ENCODE results near the gene AZIN2.

AZIN2 gene

DNA sequence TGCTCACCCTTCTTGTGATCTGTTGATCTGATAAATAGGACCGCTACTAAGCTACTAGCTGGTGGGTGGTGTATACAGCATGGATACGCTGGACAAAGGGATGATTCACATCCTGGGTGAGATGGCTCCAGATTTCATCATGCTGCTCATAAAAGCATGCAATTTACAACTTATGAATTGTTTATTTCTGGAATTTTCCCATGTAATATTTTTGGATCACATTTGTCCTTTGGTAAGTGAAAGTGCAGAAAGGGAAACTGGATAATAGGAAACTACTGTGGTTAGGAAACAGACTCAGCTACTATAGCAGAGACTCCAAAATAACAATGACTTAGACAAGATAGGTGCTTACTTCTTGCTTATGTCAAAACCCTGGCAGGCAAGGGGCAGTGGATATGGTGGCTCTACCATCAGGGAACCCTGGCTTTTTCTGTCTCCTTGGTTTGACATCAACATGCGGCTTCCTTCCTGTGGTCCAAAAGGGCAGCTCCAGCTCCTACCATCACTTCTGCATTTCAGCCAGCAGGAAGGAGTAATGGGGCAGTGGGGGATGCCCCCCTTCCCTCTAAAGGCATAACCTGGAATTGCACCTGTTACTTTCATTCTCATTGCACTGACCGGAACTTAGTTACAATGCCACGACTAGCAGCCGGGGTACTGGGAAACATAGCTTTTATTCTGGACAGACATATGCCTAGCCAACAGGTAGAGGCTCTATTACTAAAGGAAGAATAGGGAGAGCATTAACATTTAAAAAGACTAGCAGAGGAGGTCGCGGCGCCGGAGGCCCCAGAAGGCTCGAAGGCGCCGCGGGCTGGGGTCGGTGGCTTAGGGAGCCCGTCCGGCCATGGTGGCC, 30.5 kb upstream of the AZIN2 start:
- H3K4ac ChIP-seq (ENCODE audit: low read depth, low read length), result no peak overlapping the region
- no peaks in the 10 kb centered on the region for H3K79me1 ChIP-seq (ENCODE audit: low read length)
- H3K4me2 ChIP-seq (ENCODE audit: low read length), result no peak overlapping the region
- no peaks in the 10 kb centered on the region for H3K79me2 ChIP-seq (ENCODE audit: control insufficient read depth, insufficient read depth, low read length)
- no CpG with 5 or more reads among the region's 17 CpGs for WGBS (ENCODE audit: extremely low coverage, insufficient coverage, low lambda C conversion rate)
- H2BK15ac ChIP-seq (replicated peaks; ENCODE audit: low read depth), result no peak overlapping the region
- H3K4me3 ChIP-seq (ENCODE audit: low read length), result no peak overlapping the region
- no peak overlapping the region for H3K9ac ChIP-seq (ENCODE audit: low read length)
- H2AK5ac ChIP-seq (ENCODE audit: low read length), result no peak overlapping the region
- H4K5ac ChIP-seq (ENCODE audit: low read length), result no peak overlapping the region
- no peak overlapping the region for H3K18ac ChIP-seq (ENCODE audit: low read length)
- no peak overlapping the region for H4K8ac ChIP-seq (ENCODE audit: low read depth, low read length)
- no peaks in the 10 kb centered on the region for H3K27me3 ChIP-seq (ENCODE audit: insufficient read depth, low read length, poor library complexity)
- H2BK120ac ChIP-seq (ENCODE audit: low read depth, low read length), result no peak overlapping the region
- no peak overlapping the region for H3K23ac ChIP-seq (ENCODE audit: low read length)
- peaks cover 2% of the 10 kb centered on the region for H3K4me1 ChIP-seq (ENCODE audit: control insufficient read depth, low read depth, low read length)
- no peak overlapping the region for H3K56ac ChIP-seq (ENCODE audit: low read length)
- no peak overlapping the region for H3K27ac ChIP-seq (ENCODE audit: low read depth, low read length)
- DNase-seq, result no peak
- H3K36me3 ChIP-seq (ENCODE audit: control insufficient read depth, insufficient read depth, low read length), result no peaks in the 10 kb centered on the region
- H2BK5ac ChIP-seq (ENCODE audit: low read length), result no peak overlapping the region

- no peak overlapping the region for H2AK5ac ChIP-seq (ENCODE audit: low read length)
- H4K5ac ChIP-seq (ENCODE audit: low read length), result no peak overlapping the region
- no peaks in the 10 kb centered on the region for H3K27me3 ChIP-seq (ENCODE audit: insufficient read depth, low read length, poor library complexity)
- no peak overlapping the region for H3K56ac ChIP-seq (ENCODE audit: low read length)
- DNase-seq, result peak; percentile 94
- H4K8ac ChIP-seq (ENCODE audit: low read depth, low read length), result no peak overlapping the region
- H3K79me1 ChIP-seq (ENCODE audit: low read length), result no peaks in the 10 kb centered on the region
- no peaks in the 10 kb centered on the region for H3K4me1 ChIP-seq (ENCODE audit: control insufficient read depth, low read depth, low read length)
- H2BK15ac ChIP-seq (replicated peaks; ENCODE audit: low read depth), result no peak overlapping the region
- no peaks in the 10 kb centered on the region for H3K36me3 ChIP-seq (ENCODE audit: control insufficient read depth, insufficient read depth, low read length)
- H3K23ac ChIP-seq (ENCODE audit: low read length), result no peak overlapping the region
- no peak overlapping the region for H3K4me3 ChIP-seq (ENCODE audit: low read length)
- H3K4ac ChIP-seq (ENCODE audit: low read depth, low read length), result no peak overlapping the region
- no peak overlapping the region for H3K18ac ChIP-seq (ENCODE audit: low read length)
- H3K79me2 ChIP-seq (ENCODE audit: control insufficient read depth, insufficient read depth, low read length), result no peaks in the 10 kb centered on the region
- no peak overlapping the region for H3K4me2 ChIP-seq (ENCODE audit: low read length)
- H2BK5ac ChIP-seq (ENCODE audit: low read length), result no peak overlapping the region
- WGBS (ENCODE audit: extremely low coverage, insufficient coverage, low lambda C conversion rate), result no CpG with 5 or more reads among the region's 12 CpGs
- no peak overlapping the region for H3K9ac ChIP-seq (ENCODE audit: low read length)
- H3K27ac ChIP-seq (ENCODE audit: low read depth, low read length), result no peak overlapping the region
- no peak overlapping the region for H2BK120ac ChIP-seq (ENCODE audit: low read depth, low read length)
Measured at GRCh38 chr1:33055210-33056008, 25.5 kb upstream of the AZIN2 start.

- Histone ChIP-seq H3K27ac (ENCODE audit: low read depth, low read length) (no peak overlapping the region), H3K4me2 (ENCODE audit: low read length) (no peak overlapping the region), H3K56ac (ENCODE audit: low read length) (no peak overlapping the region), H3K4me1 (ENCODE audit: control insufficient read depth, low read depth, low read length) (no peaks in the 10 kb centered on the region), H3K23ac (ENCODE audit: low read length) (no peak overlapping the region), H3K36me3 (ENCODE audit: control insufficient read depth, insufficient read depth, low read length) (no peaks in the 10 kb centered on the region), H2BK5ac (ENCODE audit: low read length) (no peak overlapping the region), H3K27me3 (ENCODE audit: insufficient read depth, low read length, poor library complexity) (no peaks in the 10 kb centered on the region), H2AK5ac (ENCODE audit: low read length) (no peak overlapping the region), H3K18ac (ENCODE audit: low read length) (no peak overlapping the region), H4K8ac (ENCODE audit: low read depth, low read length) (no peak overlapping the region), H3K4ac (ENCODE audit: low read depth, low read length) (no peak overlapping the region), H2BK120ac (ENCODE audit: low read depth, low read length) (no peak overlapping the region), H3K4me3 (ENCODE audit: low read length) (no peak overlapping the region), H4K5ac (ENCODE audit: low read length) (no peak overlapping the region), H3K9ac (ENCODE audit: low read length) (no peak overlapping the region), H2BK15ac (replicated peaks; ENCODE audit: low read depth) (no peak overlapping the region), H3K79me2 (ENCODE audit: control insufficient read depth, insufficient read depth, low read length) (no peaks in the 10 kb centered on the region), H3K79me1 (ENCODE audit: low read length) (no peaks in the 10 kb centered on the region)
- WGBS (ENCODE audit: extremely low coverage, insufficient coverage, low lambda C conversion rate), result no CpG with 5 or more reads among the region's 3 CpGs
- no peak for DNase-seq
Measured at GRCh38 chr1:33056426-33056825, 24.5 kb upstream of the AZIN2 start.

GRCh38 chr1:33057095-33057494, 23.9 kb upstream of the AZIN2 start:
- Histone ChIP-seq H3K4me3 (ENCODE audit: low read length) (no peak overlapping the region), H3K79me2 (ENCODE audit: control insufficient read depth, insufficient read depth, low read length) (no peaks in the 10 kb centered on the region), H3K4me1 (ENCODE audit: control insufficient read depth, low read depth, low read length) (no peaks in the 10 kb centered on the region), H3K4ac (ENCODE audit: low read depth, low read length) (no peak overlapping the region), H3K9ac (ENCODE audit: low read length) (no peak overlapping the region), H2AK5ac (ENCODE audit: low read length) (no peak overlapping the region), H2BK5ac (ENCODE audit: low read length) (no peak overlapping the region), H2BK15ac (replicated peaks; ENCODE audit: low read depth) (no peak overlapping the region), H3K18ac (ENCODE audit: low read length) (no peak overlapping the region), H2BK120ac (ENCODE audit: low read depth, low read length) (no peak overlapping the region), H3K56ac (ENCODE audit: low read length) (no peak overlapping the region), H3K27me3 (ENCODE audit: insufficient read depth, low read length, poor library complexity) (no peaks in the 10 kb centered on the region), H3K36me3 (ENCODE audit: control insufficient read depth, insufficient read depth, low read length) (no peaks in the 10 kb centered on the region), H4K5ac (ENCODE audit: low read length) (no peak overlapping the region), H3K4me2 (ENCODE audit: low read length) (no peak overlapping the region), H3K23ac (ENCODE audit: low read length) (no peak overlapping the region), H3K27ac (ENCODE audit: low read depth, low read length) (no peak overlapping the region), H3K79me1 (ENCODE audit: low read length) (no peaks in the 10 kb centered on the region), H4K8ac (ENCODE audit: low read depth, low read length) (no peak overlapping the region)
- no CpG with 5 or more reads among the region's 2 CpGs for WGBS (ENCODE audit: extremely low coverage, insufficient coverage, low lambda C conversion rate)
- DNase-seq, result no peak

- no peak overlapping the region for H3K23ac ChIP-seq (ENCODE audit: low read length)
- H3K79me1 ChIP-seq (ENCODE audit: low read length), result no peaks in the 10 kb centered on the region
- H2BK120ac ChIP-seq (ENCODE audit: low read depth, low read length), result no peak overlapping the region
- H4K5ac ChIP-seq (ENCODE audit: low read length), result no peak overlapping the region
- no peaks in the 10 kb centered on the region for H3K79me2 ChIP-seq (ENCODE audit: control insufficient read depth, insufficient read depth, low read length)
- no peak overlapping the region for H3K27ac ChIP-seq (ENCODE audit: low read depth, low read length)
- H3K4me2 ChIP-seq (ENCODE audit: low read length), result no peak overlapping the region
- no peak overlapping the region for H4K8ac ChIP-seq (ENCODE audit: low read depth, low read length)
- no peak overlapping the region for H2BK15ac ChIP-seq (replicated peaks; ENCODE audit: low read depth)
- no peak for DNase-seq
- no peak overlapping the region for H3K4ac ChIP-seq (ENCODE audit: low read depth, low read length)
- no peak overlapping the region for H3K18ac ChIP-seq (ENCODE audit: low read length)
- no peak overlapping the region for H3K9ac ChIP-seq (ENCODE audit: low read length)
- H3K36me3 ChIP-seq (ENCODE audit: control insufficient read depth, insufficient read depth, low read length), result no peaks in the 10 kb centered on the region
- WGBS (ENCODE audit: extremely low coverage, insufficient coverage, low lambda C conversion rate), result no CpG with 5 or more reads among the region's 2 CpGs
- no peaks in the 10 kb centered on the region for H3K27me3 ChIP-seq (ENCODE audit: insufficient read depth, low read length, poor library complexity)
- no peak overlapping the region for H3K4me3 ChIP-seq (ENCODE audit: low read length)
- no peak overlapping the region for H2BK5ac ChIP-seq (ENCODE audit: low read length)
- H3K4me1 ChIP-seq (ENCODE audit: control insufficient read depth, low read depth, low read length), result no peaks in the 10 kb centered on the region
- H2AK5ac ChIP-seq (ENCODE audit: low read length), result no peak overlapping the region
- H3K56ac ChIP-seq (ENCODE audit: low read length), result no peak overlapping the region
Measured at GRCh38 chr1:33060579-33061083, 20.3 kb upstream of the AZIN2 start.

Measured in mesendoderm (in vitro differentiated cells).